Tibial nerve (tissue), 4 donors: ENCODE measurements around the gene OPTC. TPM values are rescaled to one million over a fixed set of nuclear protein-coding genes. Genes with fewer than 3 reads are reported as not detected.

ENCODE experiments used
- DNase-seq, 2 donors: peaks; one replicate each; pipeline ENCODE4 v3.0.0-alpha.2; 2019; ENCODE audit warnings: low spot score in 2 of 2
- H3K27ac ChIP-seq, 4 donors: fragments of 200-600 bp; sonication (generic) in 3 of 4; one replicate each; pipeline ENCODE4 v1.5.1; 2017 to 2019; ENCODE audit warnings: mild to moderate bottlenecking in 1 of 4
- H3K27me3 ChIP-seq, 2 donors: fragments of 200-600 bp; sonication (generic) in 1 of 2; one replicate each; pipeline versions ENCODE4 v1.5.1 to v1.6.0; 2017 to 2019
- H3K36me3 ChIP-seq, 3 donors: fragments of 200-600 bp; sonication (generic); one replicate each; pipeline ENCODE4 v1.5.1; 2018 to 2019
- H3K4me1 ChIP-seq, 4 donors: fragments of 200-600 bp; sonication (generic) in 3 of 4; one replicate each; pipeline ENCODE4 v1.5.1; 2017 to 2019
- H3K4me3 ChIP-seq, 4 donors: fragments of 200-600 bp; sonication (generic) in 3 of 4; one replicate each; pipeline ENCODE4 v1.5.1; 2017 to 2019; ENCODE audit warnings: mild to moderate bottlenecking in 1 of 4, moderate library complexity in 1 of 4
- H3K9me3 ChIP-seq, 4 donors: fragments of 200-600 bp; sonication (generic) in 3 of 4; one replicate each; pipeline ENCODE4 v1.5.1; 2017 to 2019
- EP300 ChIP-seq, 2 donors: sonication (generic); formaldehyde crosslinking; IDR thresholded peaks; one replicate each; pipeline ENCODE4 v1.6.1; 2017; ENCODE audit warnings: antibody characterized with exemption in 2 of 2, mild to moderate bottlenecking in 1 of 2
- POLR2A ChIP-seq, 2 donors: fragments of 450-650 bp; IDR thresholded peaks; one replicate each; pipeline ENCODE4 v1.6.1; 2017; ENCODE audit warnings: antibody characterized with exemption in 2 of 2, mild to moderate bottlenecking in 2 of 2, moderate library complexity in 2 of 2
- WGBS, 2 donors: methylation state at CpG; one replicate each; pipeline ENCODE4 v1.1.5; 2018; 5-methylcytosine and 5-hydroxymethylcytosine counted together
- total RNA-seq, 4 donors: library from RNA; depleted of rRNA; stranded (reverse); fragments of >200 nt; gene quantifications; one replicate each; pipeline ENCODE4 v1.1.0, GENCODE V29; 2016
- TF ChIP-seq, protein P1 (sequence below), 5 experiments: fragments of 200-600 bp in 3 of 5; fragments of 450-650 bp in 2 of 5; sonication (generic) in 3 of 5; IDR thresholded peaks; one replicate each; pipeline ENCODE4 v1.5.1; 2016 to 2019; ENCODE audit warnings: antibody characterized with exemption in 5 of 5, mild to moderate bottlenecking in 3 of 5, moderate library complexity in 2 of 5

OPTC gene
- total RNA-seq, 4 donors from 2014 or later: not detected

GRCh38 chr1:203454986-203455471 lies 38.9 kb upstream of the OPTC start:
- 79 to 82% methylated on average over 18 of the region's 18 CpGs for WGBS, 2 donors
- Histone ChIP-seq H3K27ac (peak overlapping the region in 3 of 4 donors; percentile 20 to 76 (median 70)), H3K4me1 (peaks cover 0 to 49% (median 7%) of the 10 kb centered on the region in 4 donors), H3K36me3 (no peaks in the 10 kb centered on the region), H3K4me3 (no peak overlapping the region), H3K27me3 (no peaks in the 10 kb centered on the region), H3K9me3 (no peaks in the 10 kb centered on the region)
- no peak for TF ChIP-seq POLR2A (IDR thresholded peaks at IDR 0.05)
- no peak for TF ChIP-seq EP300 (IDR thresholded peaks at IDR 0.05)
- TF ChIP-seq, protein P1, sequence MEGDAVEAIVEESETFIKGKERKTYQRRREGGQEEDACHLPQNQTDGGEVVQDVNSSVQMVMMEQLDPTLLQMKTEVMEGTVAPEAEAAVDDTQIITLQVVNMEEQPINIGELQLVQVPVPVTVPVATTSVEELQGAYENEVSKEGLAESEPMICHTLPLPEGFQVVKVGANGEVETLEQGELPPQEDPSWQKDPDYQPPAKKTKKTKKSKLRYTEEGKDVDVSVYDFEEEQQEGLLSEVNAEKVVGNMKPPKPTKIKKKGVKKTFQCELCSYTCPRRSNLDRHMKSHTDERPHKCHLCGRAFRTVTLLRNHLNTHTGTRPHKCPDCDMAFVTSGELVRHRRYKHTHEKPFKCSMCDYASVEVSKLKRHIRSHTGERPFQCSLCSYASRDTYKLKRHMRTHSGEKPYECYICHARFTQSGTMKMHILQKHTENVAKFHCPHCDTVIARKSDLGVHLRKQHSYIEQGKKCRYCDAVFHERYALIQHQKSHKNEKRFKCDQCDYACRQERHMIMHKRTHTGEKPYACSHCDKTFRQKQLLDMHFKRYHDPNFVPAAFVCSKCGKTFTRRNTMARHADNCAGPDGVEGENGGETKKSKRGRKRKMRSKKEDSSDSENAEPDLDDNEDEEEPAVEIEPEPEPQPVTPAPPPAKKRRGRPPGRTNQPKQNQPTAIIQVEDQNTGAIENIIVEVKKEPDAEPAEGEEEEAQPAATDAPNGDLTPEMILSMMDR (IDR thresholded peaks at IDR 0.05): no peak
- DNase-seq: no peak

- 53 to 84% methylated on average over 3 of the region's 3 CpGs for WGBS, 2 donors
- Histone ChIP-seq H3K27ac (peak overlapping the region in 3 of 4 donors; percentile 20 to 76 (median 70)), H3K4me1 (peaks cover 0 to 42% (median 7%) of the 10 kb centered on the region in 4 donors), H3K9me3 (no peaks in the 10 kb centered on the region), H3K4me3 (no peak overlapping the region), H3K36me3 (no peaks in the 10 kb centered on the region), H3K27me3 (no peaks in the 10 kb centered on the region)
- TF ChIP-seq, protein P1 (IDR thresholded peaks at IDR 0.05): no peak
- TF ChIP-seq EP300 (IDR thresholded peaks at IDR 0.05) (no peak), POLR2A (IDR thresholded peaks at IDR 0.05) (no peak)
- DNase-seq: no peak
Measured at GRCh38 chr1:203455706-203456105, 38.2 kb upstream of the OPTC start.

- peaks cover 0 to 33% (median 7%) of the 10 kb centered on the region in 4 donors for H3K4me1 ChIP-seq
- WGBS, 2 donors: 84 to 97% methylated on average over 4 of the region's 4 CpGs
- no peaks in the 10 kb centered on the region for H3K27me3 ChIP-seq
- TF ChIP-seq, protein P1 (IDR thresholded peaks at IDR 0.05): no peak
- TF ChIP-seq EP300 (IDR thresholded peaks at IDR 0.05) (no peak), POLR2A (IDR thresholded peaks at IDR 0.05) (no peak)
- no peak overlapping the region for H3K4me3 ChIP-seq
- no peak for DNase-seq
- peak overlapping the region in 1 of 4 donors; percentile 70 for H3K27ac ChIP-seq
- no peaks in the 10 kb centered on the region for H3K9me3 ChIP-seq
- H3K36me3 ChIP-seq: no peaks in the 10 kb centered on the region
Measured at GRCh38 chr1:203456577-203456976, 37.4 kb upstream of the OPTC start.

- no peak for TF ChIP-seq POLR2A (IDR thresholded peaks at IDR 0.05)
- TF ChIP-seq, protein P1 (IDR thresholded peaks at IDR 0.05): no peak
- TF ChIP-seq EP300 (IDR thresholded peaks at IDR 0.05): no peak
- DNase-seq: no peak
- Histone ChIP-seq H3K9me3 (no peaks in the 10 kb centered on the region), H3K4me3 (no peak overlapping the region), H3K27me3 (no peaks in the 10 kb centered on the region), H3K4me1 (peaks cover 0 to 26% (median under 1%) of the 10 kb centered on the region in 4 donors), H3K36me3 (no peaks in the 10 kb centered on the region), H3K27ac (no peak overlapping the region)
- 93 to 96% methylated on average over 5 of the region's 5 CpGs for WGBS, 2 donors
Measured at GRCh38 chr1:203458078-203458477, 35.9 kb upstream of the OPTC start.

DNA sequence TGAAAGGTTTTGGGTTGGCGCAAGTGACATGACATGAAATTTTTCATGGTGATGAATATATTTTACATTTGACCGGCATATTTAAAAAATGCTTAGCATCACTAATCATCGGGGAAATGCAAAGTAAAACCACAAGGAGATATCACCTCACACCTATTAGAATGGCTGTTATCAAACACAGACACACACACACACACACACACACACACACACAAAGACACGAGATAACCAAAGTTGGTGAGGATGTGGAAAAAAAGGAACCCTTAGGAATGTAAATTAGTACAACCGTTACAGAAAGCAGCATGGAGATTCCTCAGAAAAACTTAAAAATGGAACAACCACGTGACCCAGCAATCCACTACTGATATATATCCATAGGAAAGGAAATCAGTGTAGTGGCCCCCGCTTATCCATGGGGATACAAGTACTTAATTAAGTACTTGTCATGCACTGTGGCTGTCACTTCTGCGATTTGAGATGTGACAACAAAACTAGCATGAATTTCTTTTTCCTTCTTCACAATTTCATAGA lies 34.2 kb upstream of the OPTC start:
- DNase-seq: no peak
- TF ChIP-seq, protein P1 (IDR thresholded peaks at IDR 0.05): no peak
- TF ChIP-seq EP300 (IDR thresholded peaks at IDR 0.05) (no peak), POLR2A (IDR thresholded peaks at IDR 0.05) (no peak)
- WGBS, 2 donors: 79 to 80% methylated on average over 8 of the region's 8 CpGs
- no peaks in the 10 kb centered on the region for H3K9me3 ChIP-seq
- H3K4me3 ChIP-seq: no peak overlapping the region
- H3K36me3 ChIP-seq: no peaks in the 10 kb centered on the region
- no peaks in the 10 kb centered on the region for H3K27me3 ChIP-seq
- H3K27ac ChIP-seq: peak overlapping the region in 1 of 4 donors; percentile 43
- H3K4me1 ChIP-seq: peaks cover 0 to 39% (median 15%) of the 10 kb centered on the region in 4 donors
